GM18519 (cell line): ENCODE measurements around the gene CDK13.
A peak's percentile ranks its signal among the peaks of the same experiment; 100 is the strongest.
"Not testable (repeated sequence)": the region's sequence is repeated elsewhere in the genome, so short reads cannot be mapped to it uniquely, and the experiment has no call there.

ENCODE experiments used
- ATAC-seq: cut with Tn5 transposase; IDR thresholded peaks from one replicate; pipeline ENCODE4 v1.9.1; 2021; ENCODE audit warnings: mild to moderate bottlenecking, moderate library complexity; ENCODE audit not compliant: unreplicated experiment, low FRiP score

Gene CDK13

GRCh38 chr7:39949971-39950472, at the start of gene CDK13:
Gene CDK13, plus strand, starts transcription at chr7:39950256. Its CDS starts 386 bp downstream, at chr7:39950642.
- ATAC-seq: peak; percentile 31

GRCh38 chr7:39904077-39904486, 46.0 kb upstream of the CDK13 start:
- no peak for ATAC-seq

- no peak for ATAC-seq
Observed at GRCh38 chr7:39908141-39908540, 41.9 kb upstream of the CDK13 start.

- ATAC-seq: no peak
Observed at GRCh38 chr7:39908973-39909372, 41.1 kb upstream of the CDK13 start.

- ATAC-seq: no peak
Observed at GRCh38 chr7:39909526-39909925, 40.5 kb upstream of the CDK13 start.

DNA sequence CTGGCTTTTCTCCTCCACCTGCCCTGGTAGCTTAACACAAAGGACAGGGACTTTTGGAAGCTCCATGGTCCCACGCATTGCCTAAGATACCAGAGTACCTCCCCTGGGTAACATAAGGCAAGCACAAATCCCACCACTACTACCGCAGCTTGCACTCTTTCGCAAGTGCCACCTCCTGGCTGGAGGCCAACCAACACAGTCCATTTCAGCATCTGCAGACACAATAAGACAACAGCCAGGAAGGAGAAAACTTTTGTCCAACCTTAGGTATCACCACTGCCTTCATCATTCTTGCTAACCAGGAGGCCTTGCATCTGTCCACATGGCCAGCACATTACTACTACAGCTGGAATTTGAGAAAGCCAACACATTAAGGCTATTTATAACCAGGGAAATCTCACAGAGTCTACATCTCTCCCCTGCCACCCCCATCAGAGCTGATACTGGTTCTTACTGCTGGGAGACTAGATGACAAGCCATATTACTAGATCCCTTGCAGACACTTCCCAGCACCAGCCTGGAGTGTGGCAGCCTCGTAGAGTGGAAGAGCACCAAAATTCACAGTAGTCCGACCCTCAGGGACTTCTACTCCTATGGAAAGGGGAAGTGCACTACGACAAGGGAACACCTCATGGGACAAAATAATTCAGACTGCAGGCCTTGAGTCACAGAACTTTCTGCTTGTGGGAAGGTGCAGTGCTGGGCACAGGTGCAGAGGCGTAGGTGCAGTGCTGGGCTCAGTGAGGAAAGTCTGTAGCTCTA, 39.8 kb upstream of the CDK13 start:
- no peak for ATAC-seq

DNA sequence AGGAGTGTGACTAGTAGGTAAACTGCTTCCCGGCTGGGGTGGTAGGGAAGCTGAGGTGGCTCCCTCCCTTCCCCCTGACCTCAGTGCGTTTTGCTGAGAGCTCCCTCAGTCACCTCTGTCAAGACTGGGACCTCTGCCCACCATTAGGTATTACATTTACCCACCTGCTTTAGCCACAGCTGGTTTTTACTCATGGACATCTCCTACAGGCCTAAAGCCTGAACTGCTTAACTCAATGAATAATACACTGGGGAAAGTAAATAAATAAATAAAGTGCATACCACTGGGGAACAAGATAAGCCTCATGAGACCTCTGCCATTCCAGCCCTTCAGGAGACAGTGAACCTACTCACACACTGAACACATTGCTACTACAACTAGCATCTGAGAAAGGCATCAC, 38.9 kb upstream of the CDK13 start:
- ATAC-seq: no peak

- ATAC-seq: not testable (repeated sequence)
Observed at GRCh38 chr7:39915847-39916246, 34.2 kb upstream of the CDK13 start.

- ATAC-seq: no peak
Observed at GRCh38 chr7:39919646-39920045, 30.4 kb upstream of the CDK13 start.

DNA sequence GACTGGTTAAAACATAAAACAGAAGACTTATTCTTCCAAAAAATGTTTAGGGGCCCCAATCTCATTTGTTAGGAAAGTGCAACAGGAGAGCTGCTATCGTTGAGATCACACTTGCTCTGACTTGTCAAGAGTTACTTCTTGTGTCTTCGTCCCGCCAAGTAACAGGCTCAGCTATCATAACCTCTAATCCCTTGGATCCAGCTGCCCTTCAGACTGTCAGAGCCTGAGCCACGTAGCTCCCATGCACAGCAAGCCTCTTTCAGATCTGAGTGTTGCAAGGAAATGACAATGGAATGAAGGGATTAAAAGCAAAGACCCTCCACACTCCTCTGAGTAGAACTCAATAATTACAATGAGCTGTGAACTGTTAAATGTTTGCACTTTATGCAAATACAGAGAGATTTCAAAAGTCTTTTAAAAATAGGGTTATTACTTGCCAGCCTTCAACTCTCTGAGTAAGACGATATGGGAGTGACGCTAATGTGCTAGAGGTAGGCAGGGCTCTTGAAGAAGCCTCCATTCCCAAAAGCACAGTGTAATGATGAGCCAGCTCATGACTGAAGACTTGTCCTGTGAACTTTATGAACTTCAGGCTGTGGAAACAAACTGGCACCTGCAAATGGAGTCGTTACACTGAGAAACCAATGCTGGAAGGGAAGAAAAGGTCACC, 28.4 kb upstream of the CDK13 start:
- ATAC-seq: no peak

GRCh38 chr7:39922580-39922979, 27.5 kb upstream of the CDK13 start:
- ATAC-seq: no peak

DNA sequence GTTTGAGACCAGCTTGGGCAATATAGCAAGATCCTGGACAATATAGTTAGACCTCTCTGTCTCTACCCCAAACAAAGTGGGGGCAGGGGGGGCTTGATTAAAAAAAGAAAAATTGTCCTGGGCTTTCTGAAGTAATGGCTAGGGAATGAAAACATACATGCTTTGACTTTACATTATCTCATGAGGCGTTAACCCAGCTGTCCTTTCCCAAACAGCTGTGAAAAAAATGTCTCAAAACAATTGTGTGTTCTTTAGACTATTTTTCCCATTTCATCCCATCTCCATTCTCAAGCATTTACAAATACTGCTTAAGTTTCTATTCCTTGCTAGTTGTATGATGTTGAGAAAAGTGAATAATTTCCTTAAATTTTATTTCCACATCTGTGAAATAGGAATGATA, 27.0 kb upstream of the CDK13 start:
- no peak for ATAC-seq

- ATAC-seq: no peak
Observed at GRCh38 chr7:39924122-39924521, 25.9 kb upstream of the CDK13 start.

DNA sequence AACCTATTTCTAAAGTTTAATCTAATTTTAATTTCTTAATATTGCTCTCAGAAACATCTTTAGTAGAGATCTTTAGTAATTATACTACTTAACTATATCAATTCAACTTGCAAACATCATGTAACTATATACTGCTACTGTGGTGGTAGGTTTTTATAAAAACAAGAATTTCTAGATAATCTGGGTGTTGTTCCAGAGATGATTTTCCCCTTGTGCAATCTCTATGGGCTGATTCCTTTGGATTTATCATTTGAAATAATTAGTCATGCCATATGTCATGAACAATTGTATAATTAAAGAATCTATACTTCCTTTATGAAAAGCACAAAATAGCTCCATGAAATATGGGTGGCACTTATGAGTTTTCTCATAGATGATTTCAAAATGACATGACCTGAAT, 23.9 kb upstream of the CDK13 start:
- no peak for ATAC-seq

DNA sequence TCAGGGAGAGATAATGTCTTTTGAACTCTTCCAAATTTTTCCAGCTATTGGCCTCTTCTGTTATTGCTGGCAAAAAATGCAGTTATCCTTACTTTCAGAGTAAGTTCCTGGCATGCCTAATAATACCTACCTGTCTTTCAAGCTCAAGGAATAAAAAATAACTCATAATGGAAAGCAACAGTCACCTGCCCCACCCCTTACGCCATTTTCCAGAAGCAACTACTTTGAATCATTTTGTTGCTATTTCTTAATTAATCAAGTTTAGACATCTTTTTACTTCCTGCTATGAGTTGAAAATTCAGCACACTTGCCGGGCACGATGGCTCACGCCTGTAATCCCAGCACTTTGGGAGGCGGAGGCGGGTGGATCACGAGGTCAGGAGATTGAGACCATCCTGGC, 23.0 kb upstream of the CDK13 start:
- ATAC-seq: no peak

GRCh38 chr7:39934132-39934531, 15.9 kb upstream of the CDK13 start:
- no peak for ATAC-seq

- ATAC-seq: no peak
Observed at GRCh38 chr7:39936761-39937160, 13.3 kb upstream of the CDK13 start.

- no peak for ATAC-seq
Observed at GRCh38 chr7:39937366-39938153, 12.5 kb upstream of the CDK13 start.

DNA sequence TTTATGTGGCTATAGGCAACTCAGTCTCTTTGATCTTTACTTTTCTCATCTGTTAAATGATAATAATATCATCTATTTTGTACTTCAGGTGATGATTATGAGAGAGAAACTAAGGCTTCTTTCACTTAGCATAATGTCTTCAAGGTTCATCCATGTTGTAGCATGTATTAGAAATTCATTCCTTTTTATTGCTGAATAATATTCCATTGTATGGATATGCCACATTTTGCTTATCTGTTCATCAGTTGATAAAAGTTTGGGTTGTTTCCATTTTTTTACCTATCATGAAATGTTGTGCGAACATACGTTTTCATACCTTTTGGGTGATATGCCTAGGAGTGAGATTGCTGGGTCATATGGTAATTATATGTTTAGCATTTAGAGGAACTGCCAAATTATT, 7.2 kb upstream of the CDK13 start:
- no peak for ATAC-seq

DNA sequence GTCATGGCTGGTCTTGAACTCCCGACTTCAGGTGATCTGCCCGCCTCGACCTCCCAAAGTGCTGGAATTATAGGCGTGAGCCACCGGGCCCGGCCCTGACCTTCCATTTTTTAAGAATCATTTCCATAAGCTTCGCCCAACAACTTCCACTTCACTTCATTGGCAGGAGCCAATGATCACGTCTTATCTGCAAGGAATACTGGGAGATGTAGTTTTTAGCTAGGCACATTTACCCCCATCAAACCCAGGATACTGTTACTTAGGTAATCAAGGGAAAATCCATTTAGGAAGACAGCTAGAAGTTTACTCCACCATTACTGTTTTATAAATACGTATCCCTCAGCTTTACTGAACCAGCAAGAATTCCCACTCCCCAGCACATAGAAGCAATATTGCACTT, 3.4 kb upstream of the CDK13 start:
- ATAC-seq: no peak

- ATAC-seq: no peak
Observed at GRCh38 chr7:39948375-39948955, 1.6 kb upstream of the CDK13 start.
